ENCODE measurements around the gene GADL1.

Gene GADL1

GRCh38 chr3:30742796-30743619 lies 151.5 kb downstream of the GADL1 start:
- no peak for TF ChIP-seq CTCF (IDR thresholded peaks at IDR 0.05; ENCODE audit: low read depth, low read length)
- DNase-seq (ENCODE audit: extremely low read depth, low read depth), result no peak

GRCh38 chr3:30741889-30742288 lies 152.6 kb downstream of the GADL1 start:
- TF ChIP-seq CTCF (IDR thresholded peaks at IDR 0.05; ENCODE audit: low read depth, low read length), result no peak
- no peak for DNase-seq (ENCODE audit: extremely low read depth, low read depth)

GRCh38 chr3:30738605-30739004 lies 155.9 kb downstream of the GADL1 start:
- DNase-seq (ENCODE audit: extremely low read depth, low read depth), result no peak
- TF ChIP-seq CTCF (IDR thresholded peaks at IDR 0.05; ENCODE audit: low read depth, low read length), result no peak

GRCh38 chr3:30737743-30738499 lies 156.5 kb downstream of the GADL1 start:
- no peak for TF ChIP-seq CTCF (IDR thresholded peaks at IDR 0.05; ENCODE audit: low read depth, low read length)
- no peak for DNase-seq (ENCODE audit: extremely low read depth, low read depth)

GRCh38 chr3:30733696-30734095 lies 160.8 kb downstream of the GADL1 start:
- DNase-seq (ENCODE audit: extremely low read depth, low read depth), result no peak
- no peak for TF ChIP-seq CTCF (IDR thresholded peaks at IDR 0.05; ENCODE audit: low read depth, low read length)

- DNase-seq (ENCODE audit: extremely low read depth, low read depth), result no peak
- no peak for TF ChIP-seq CTCF (IDR thresholded peaks at IDR 0.05; ENCODE audit: low read depth, low read length)
These were observed 161.3 kb downstream of the GADL1 start for GRCh38 chr3:30733209-30733608.

- no peak for DNase-seq (ENCODE audit: extremely low read depth, low read depth)
- no peak for TF ChIP-seq CTCF (IDR thresholded peaks at IDR 0.05; ENCODE audit: low read depth, low read length)
These were observed 163.5 kb downstream of the GADL1 start for GRCh38 chr3:30730967-30731366.
